Ammon's horn (tissue), 1 donor: Measurements from ENCODE around the gene CAPN1.
A peak's percentile ranks its signal among the peaks of the same experiment; 100 is the strongest.
"Not testable (repeated sequence)": the region's sequence is repeated elsewhere in the genome, so short reads cannot be mapped to it uniquely, and the experiment has no call there.

Source experiments
- DNase-seq: peaks from one replicate; pipeline ENCODE4 v3.0.0-alpha.2; 2016; ENCODE audit warnings: low spot score

CAPN1 gene

DNA sequence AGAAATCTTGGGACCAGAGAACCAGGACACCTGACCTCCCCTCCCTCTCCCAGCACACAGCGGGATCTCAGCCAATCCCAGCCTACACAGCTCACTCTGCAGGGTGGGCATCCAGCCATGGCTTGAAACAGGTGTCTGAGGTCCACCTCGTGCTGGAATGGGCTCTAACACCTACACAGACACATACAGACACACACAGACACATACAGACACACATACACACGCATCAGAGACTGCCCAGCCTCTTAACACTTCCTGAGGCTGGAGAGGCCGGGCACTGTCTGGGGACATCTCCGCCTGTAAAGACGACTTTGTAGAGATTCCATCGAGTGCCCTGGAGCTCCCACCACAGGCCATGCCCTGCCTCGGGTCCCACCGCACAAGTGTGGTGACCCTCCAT is 36.7 kb downstream of the CAPN1 start:
- DNase-seq, result no peak

DNA sequence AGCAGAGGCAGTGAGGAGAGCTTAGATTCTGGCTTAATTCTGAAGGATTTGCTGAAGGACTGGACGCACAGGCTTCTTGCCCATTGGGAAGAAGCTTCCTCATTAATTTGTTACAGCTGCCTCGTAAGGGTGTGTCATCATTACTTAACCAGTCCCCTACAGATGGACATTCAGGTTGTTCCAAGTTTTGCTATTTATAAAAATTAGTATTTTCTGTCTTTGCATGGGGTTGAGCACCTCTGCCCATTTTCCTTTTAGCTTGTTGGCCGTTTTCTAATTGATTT is 38.1 kb downstream of the CAPN1 start:
- DNase-seq, result no peak

DNA sequence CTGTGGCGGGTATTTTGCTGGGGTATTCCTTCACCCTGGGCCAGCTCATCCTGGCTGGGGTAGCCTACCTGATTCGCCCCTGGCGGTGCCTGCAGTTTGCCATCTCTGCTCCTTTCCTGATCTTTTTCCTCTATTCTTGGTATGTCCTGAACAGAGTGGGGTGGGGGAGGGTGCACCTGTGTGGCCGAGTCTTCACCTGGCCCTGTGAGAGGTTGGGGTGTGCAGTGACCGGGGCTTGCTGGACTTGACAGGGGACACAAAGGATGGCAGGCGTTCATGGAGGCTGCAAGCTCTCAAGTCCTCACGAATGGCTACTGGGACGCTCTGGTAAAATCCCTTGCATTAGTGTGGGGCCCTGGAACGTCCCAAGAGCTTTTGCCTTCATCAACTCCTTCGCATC is 39.3 kb downstream of the CAPN1 start:
- no peak for DNase-seq

DNA sequence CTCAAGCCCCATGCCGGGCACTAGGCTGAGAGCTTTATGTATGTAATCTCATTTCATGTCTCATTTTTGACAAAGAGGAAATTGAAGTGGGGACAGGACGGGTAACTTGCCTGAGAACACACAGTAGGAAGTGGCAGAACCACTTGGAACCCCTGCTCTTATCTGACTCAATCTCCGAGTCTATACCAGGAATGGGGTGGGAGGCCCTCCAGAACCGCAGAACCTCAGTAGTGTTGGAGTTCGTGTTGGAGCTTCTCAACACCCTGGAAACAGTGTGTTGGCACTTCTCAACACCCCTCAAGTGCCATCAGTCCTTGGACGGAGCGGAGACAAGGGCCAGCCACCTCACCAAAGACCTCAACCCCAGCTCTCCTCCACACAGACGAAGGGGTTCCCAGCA is 41.3 kb downstream of the CAPN1 start:
- DNase-seq, result no peak

DNA sequence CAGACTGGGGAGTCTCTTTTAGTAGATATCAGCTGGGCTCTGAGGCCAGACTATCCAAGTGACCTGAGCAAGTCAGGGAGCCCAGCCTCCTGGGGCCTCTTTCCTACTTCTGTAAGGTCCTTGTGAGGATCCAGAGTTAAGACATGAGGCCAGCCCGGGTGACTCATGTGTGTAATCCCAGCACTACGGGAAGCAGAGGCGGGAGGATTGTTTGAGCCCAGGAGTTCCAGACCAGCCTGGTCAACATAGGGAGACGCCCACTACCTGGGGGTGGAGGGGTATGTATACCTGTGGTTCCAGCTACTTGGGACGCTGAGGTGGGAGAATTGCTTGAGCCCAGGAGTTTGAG is 43.2 kb downstream of the CAPN1 start:
- DNase-seq, result no peak

DNA sequence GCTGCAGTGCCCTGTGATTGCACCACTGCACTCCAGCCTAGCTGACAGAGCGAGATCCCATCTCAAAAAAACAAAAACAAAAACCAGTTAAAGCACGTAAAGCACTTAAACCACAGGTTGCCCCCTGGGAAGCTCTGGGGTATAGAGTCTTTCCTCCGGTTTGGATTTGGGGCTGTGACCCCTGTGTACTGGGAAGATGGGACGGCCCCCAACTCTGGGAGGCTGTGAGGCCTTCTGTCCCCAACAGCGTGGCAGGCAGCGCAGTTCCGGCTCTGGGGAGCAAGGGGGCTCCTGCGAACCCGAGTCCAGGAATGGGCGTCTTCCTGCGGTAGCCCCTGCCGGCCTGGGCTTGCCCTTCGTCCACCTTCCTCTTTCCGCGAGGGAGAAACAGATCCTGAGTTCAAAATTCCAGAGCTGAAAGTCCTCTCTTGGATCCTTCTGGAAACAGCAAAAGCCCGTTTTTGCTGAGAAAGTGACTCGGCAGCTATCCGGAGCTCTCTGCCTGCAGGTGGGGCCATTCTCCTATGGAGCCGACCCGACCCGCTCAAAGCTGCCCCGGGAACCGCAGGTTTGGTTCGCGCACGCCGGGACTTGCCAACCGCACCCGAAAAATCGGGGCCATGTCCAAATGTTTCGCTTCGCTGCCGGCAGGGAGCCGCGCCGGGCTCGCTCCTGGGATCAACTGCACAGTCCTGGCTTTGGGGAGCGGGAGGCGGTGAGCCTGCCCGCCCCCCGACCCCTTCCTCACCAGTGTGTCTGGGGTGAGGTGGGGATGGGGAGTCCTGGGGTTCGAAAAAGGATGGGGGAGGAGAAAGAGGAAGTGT is 43.8 kb downstream of the CAPN1 start:
- peak; percentile 59 for DNase-seq

DNA sequence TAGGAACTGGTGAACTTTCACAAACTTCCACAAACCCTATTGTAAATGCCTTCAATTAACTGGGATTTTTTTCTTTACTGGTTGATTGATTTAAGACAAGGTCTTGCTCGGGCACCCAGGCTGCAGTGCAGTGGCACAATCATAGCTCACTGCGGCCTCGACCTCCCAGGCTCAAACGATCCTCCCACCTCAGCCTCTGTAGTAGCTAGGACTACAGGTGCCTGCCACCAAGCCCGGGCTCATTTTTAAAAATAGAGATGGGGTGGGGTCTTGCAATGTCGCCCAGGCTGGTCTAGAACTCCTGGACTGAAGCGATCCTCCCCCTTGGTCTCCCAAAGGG is 44.3 kb downstream of the CAPN1 start:
- no peak for DNase-seq

DNA sequence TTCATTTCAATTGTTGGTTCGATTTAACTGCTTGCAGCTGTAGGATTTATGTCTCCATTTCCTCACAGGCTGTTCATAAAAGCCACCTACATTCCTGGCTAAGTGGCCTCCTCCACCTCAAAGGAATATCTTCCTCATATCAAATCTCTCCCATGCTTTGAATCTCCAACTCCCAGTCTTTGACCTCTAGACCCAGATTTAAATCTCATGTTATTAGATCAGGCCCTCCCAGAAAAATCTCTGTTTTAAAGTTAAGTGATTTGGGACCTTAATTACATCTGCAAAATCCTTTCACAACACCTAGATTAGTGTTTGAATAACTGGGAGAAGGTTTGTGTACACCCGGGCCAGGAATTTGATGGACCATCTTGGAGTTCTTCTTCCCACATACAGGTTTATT is 46.2 kb downstream of the CAPN1 start:
- DNase-seq, result no peak

DNA sequence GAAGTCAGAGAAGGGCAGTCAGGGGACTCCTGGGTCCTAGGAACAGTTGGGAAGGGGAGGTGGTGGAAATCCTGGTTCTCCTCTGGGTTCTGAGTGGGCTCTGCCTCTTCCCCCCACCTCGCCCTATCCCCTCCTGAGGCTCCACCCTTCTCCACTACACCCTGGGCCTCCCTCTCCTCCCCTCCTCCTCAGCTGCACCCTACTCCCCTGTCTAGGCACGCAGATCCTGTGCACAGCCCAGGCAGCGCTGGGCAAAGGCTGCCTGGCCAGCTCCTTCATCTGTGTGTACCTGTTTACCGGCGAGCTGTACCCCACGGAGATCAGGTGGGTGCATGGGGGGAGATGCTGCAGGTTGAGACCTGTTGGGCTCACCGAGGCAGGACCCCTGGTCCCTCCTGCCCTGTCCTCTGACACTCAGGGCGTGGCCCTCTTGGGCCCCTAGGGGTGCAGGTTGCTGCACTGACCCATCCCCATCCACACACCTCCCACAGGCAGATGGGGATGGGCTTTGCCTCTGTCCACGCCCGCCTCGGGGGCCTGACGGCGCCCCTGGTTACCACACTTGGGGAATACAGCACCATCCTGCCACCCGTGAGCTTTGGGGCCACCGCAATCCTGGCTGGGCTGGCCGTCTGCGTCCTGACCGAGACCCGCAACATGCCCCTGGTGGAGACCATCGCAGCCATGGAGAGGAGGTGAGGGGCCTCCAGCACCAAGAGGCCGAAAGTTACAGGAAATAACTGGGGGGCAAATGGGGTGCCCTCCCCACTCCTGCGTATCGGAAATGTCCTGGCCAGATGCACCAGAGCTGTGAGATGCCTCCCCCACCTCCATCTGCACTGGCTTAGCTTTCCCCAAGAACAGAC is 54.7 kb downstream of the CAPN1 start:
- no peak for DNase-seq

DNA sequence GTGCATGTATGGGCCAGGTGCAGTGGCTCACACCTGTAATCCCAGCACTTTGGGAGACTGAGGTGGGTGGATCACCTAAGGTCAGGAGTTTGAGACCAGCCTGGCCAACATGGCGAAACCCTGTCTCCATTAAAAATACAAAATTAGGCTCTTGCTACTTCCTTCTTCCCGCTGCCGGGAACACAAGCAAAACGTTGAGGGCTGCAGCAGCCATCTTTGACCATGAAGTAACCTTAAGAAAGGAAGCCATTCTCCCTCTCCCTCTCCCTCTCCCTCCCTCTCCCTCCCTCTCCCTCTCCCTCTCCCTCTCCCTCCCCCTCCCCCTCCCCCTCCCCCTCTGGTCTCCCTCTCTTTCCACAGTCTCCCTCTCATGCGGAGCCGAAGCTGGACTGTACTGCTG is 56.6 kb downstream of the CAPN1 start:
- DNase-seq, result not testable (repeated sequence)

DNA sequence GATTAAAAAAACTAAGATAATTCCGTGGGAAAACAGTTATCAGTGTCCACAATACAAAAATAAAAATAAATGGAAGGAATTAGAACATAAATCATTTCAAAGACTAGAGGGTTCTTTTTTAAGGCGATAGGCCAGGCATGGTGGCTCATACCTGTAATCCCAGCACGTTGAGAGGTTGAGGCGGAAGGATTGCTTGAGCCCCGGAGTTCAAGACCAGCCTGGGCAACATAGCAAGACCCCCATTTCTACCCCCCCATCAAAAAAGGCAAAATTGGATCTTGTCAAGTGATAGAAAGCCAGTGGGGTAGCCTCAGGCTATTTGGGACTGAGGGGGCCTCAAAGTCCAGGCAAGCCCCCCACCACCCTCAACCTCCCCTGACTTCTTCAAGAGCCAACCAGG is 59.4 kb downstream of the CAPN1 start:
- DNase-seq, result no peak

DNA sequence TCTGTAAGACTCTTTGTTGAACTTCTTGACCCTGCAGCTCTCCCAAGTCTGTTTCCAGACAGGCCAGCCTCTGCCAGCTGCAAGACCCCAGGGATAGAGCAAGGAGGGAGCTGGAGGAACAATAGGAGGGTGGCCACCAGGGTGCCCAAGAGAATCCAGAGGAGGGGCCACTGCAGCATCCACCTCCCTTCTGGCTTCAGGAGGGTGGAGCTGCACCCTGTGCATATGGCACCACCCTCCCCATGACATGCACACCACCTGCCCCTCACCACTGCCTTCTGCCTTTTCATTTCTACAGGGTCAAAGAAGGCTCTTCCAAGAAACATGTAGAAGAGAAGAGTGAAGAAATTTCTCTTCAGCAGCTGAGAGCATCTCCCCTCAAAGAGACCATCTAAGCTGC is 60.0 kb downstream of the CAPN1 start:
- no peak for DNase-seq

DNA sequence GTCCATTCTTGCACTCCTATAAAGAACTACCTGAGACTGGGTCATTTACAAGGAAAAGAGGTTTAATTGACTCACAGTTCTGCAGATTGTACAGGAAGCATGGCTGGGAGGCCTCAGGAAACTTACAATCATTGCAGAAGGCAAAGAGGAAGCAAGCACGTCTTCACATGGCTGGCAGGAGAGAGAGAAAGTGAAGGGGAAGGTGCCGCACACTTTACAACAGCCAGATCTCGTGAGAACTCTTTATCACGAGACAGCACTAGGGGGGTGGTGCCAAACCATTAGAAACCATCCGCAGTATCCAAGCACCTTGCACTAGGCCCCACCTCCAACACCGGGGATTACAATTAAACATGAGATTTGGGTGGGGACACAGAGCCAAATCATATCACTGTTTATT is 60.7 kb downstream of the CAPN1 start:
- DNase-seq, result no peak

DNA sequence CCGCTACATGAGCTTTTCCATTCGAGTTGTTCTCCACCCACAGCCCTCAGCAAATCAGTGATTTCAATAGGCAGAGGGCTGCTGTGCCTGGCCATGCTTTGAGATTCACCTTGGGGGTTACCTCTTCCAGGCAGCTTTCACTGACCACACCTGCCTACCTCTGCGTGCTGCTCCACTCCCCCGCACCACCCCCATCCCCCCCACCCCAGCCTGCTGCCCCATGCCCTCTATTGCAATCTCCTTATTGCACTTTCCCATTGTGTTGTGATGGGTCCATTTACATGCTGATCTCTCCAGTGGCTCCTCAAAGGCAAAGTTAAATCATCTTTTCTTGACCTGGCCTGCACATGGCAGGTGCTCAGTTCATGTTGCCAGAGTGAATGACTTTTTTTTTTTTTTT is 62.1 kb downstream of the CAPN1 start:
- no peak for DNase-seq

DNA sequence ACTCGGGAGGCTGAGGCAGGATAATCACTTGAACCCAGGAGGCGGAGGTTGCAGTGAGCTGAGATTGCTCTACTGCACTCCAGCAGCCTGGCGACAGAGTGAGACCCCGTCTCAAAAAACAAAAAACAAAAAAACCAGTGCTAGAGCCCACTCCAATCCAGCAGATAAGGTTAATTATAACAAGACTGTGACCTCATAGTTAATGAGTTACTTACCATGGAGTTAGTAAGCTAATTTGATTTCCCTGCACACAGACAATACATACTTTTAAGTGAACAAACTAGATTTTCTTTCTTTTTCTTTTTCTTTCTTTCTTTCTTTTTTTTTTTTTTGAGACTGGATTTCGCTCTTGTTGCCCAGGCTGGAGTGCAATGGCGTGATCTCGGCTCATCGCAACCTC is 63.3 kb downstream of the CAPN1 start:
- DNase-seq, result not testable (repeated sequence)

DNA sequence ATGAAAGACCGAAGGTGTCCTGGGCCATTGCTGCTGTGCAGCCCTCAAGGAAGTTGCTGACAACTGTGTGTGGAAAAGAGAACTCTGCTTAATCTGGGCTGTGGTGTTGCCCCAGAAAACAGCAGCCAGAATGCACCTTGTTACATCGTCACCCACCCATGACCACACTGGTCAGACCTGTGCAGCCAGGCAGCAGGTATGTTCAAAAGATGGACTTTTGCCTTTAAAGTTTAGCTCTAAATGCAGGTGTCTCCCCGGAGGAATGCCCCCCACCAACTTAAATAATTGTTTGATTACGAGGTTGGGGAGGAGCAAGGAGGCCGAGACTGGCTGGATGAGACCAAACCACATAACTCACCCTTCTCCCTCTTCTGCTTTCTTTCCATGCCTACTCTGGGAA is 64.8 kb downstream of the CAPN1 start:
- no peak for DNase-seq

DNA sequence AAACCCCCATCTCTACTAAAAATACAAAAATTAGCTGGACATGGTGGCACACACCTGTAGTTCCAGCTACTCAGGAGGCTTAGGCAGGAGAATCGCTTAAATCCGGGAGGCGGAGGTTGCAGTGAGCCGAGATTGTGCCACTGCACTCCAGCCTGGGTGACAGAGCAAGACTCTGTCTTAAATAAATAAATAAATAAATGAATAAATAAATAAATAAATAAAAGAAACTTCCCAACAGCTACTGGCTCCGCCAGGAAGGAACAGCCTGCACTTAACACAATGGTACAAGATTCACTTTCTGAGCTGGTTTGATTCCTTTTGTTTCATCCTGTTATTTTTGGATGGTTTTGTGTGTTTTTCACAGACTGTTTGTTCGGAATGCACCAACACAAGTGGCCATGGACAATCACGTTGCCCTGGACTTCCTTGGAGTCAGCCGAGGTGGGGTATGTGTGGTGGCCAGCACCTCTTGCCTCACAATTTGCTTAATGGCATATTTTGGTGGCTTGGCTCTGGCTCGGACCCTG is 66.5 kb downstream of the CAPN1 start:
- not testable (repeated sequence) for DNase-seq

DNA sequence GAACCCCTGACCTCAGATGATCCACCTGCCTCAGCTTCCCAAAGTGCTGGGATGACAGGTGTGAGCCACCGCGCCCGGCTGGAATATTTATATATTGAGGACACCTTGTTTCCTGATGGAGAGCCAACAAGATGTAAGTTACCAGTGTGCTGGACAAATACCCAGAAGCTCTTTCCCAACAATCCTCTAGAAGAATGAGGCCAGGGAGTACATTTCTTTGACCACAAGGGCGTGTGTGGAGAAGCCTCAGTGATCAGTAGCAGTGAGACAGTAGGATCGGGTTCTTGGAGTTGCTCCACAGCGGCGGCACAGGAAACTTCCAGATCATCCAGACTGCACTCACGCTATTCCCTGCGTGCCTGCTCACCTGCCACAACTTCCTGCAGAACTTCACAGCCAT is 69.7 kb downstream of the CAPN1 start:
- DNase-seq, result no peak

DNA sequence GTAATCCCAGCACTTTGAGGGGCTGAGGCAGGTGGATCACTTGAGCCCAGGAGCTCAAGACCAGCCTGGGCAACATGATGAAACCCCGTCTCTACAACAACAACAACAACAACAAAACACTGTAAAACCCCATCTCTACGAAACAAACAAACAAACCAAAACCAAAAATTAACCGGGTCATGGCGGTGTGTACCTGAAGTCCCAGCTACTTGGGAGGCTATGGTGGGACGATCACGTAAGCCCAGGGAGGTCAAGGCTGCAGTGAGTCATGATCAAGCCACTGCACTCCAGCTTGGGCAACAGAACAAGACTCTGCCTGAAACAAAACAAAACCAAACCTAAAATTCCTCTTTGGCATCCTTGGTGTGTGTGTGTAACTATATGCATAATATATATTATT is 73.0 kb downstream of the CAPN1 start:
- no peak for DNase-seq

DNA sequence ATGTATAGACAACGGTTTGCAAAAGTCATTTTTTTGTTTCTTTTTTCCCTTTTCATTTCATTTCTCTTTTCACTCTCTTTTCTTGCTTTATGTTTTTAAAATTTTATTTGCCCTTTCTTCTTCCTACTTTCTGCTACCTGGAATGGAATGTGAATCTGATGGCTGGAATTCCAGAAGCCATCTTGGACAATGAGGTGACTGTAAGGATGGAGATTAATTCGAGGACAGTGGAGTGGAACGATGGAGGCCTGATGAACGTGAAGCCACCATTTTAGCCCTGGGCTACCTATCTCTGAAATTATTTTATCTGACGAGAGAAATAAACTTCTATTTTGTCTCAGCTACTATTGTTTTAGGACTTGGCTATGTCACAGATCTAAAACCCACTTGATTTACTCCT is 77.3 kb downstream of the CAPN1 start:
- no peak for DNase-seq

DNA sequence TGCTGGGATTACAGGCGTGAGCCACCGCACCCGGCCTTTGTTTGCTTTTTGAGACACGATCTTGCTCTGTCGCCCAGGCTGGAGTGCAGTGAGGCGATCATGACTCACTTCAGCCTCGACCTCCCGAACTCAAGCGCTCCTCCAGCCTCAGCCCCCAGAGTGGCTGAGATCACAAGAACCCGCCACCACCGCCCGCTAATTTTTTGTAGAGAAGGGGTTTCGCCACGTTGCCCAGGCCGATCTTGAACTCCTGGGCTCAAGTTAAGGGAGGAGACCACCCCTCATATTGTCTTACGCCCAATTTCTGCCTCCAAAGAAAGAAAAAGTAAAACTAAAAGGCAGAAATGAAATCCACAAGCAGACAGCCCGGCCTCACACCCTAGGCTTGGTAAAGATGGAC is 78.6 kb downstream of the CAPN1 start:
- no peak for DNase-seq

DNA sequence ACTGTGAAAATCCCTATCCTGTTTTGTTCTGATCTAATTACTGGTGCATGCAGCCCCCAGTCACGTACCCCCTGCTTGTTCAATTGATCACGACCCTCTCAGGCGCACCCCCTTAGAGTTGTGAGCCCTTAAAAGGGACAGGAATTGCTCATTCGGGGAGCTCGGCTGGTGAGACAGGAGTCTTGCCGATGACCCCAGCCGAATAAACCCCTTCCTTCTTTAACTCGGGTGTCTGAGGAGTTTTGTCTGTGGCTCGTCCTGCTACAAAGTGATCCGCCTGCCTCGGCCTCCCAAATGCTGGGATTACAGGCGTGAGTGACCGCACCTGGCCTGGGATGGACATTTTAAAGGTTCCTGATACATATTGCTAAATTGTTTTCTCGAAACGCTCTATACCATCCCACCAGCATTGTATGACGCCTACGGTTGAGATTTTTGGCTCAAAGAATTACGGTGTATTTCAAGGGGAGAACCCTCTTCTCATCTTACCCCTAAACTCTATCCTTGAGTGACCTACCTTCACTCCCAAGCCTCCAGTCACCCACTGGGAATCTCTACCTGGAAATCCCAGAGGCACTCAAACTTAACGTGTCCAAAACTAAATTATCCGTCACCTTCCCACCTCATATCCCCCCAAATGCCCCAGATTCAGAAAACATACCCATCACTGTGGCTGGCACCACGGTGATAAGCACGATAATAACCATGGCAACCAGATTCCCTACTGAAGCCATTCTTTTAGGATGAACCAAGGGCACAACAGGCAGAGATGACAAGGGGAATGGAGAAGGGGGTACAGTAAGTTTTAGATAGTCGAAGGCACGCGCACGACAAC is 79.2 kb downstream of the CAPN1 start:
- no peak for DNase-seq
